NCI-H146 (cell line): ENCODE measurements around the gene SRP68.
"Not testable (repeated sequence)": the region's sequence is repeated elsewhere in the genome, so short reads cannot be mapped to it uniquely, and the experiment has no call there.

Experiments
- DNase-seq: peaks from one replicate; lab custom pipeline; 2025; lab: John Stamatoyannopoulos, UW

Gene SRP68

DNA sequence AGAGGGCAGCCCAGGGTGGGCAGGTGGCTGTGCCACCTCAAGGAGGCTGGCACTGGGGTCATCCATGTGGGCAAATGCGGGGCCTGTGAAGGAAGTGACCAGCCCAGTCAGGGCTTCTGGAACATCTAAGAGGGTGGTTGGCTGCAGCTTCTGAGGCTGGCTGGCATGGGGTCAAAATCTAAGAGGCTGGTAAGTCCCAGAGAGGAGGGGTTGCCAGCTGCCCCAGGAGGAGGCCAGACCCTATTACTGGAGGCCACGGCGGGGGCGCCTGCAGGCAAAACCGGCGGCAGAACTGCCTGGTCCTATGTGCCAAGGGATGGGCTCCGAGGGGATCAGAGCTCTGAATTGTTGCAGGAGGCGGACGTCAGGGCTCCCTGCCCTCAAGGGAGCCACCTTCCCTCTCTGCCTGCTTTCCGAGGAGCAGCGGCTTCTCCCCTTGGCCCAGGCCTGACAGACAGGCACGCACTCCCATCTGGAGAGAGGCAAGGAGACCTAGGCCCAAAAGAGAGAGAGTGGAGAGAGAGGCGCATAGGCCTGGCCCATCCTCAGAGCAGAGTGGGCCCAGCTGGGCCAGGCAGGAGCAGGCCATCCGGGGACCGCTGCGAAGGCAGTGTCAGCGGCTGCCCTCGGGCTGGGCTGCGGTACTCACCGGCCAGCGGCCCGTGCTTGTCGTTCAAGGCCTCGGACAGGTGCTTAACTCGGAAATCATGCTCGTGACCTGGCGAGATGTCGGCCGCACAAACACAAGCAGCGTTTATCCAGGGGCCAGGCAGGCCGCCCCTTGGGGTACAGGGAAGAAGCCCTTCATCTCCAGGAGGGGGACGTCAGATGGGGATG lies 17.6 kb upstream of the SRP68 start:
- DNase-seq: no peak

DNA sequence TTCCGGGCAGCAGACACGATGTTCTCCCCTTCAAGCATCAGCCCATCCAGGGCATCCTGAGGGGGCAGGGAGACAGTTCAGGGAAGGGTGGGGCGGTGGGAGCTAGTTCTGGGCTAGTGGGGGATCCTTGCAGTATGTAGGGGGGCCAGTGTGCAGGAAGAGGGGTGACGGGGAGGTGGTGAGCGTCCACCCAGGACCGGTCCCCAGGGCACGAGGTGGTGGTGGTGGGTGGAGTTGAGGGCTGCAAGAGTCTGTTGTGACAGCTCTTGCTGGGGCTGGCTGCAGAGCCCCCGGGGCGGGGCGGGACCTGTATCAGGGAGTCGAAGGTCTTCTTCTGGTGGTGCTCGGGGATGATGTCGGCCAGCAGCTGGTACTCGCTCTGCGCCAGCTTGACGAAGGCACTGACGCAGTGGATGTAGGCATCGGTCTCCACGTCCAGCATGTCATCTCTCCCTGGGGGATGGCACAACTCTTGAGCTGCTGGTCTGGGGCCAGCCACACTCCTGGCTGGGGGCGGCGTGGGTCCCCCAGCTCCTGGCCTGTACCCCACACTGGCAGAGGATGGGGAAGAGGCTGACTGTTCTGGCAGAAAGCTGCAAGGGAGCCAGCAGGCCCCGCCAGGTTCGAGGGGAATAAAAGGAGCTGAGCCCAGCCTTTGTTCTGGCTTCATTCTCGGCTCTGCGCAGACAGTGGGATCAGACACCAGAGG lies 16.7 kb upstream of the SRP68 start:
- DNase-seq: no peak

GRCh38 chr17:76088041-76088867 lies 15.9 kb upstream of the SRP68 start:
- no peak for DNase-seq

DNA sequence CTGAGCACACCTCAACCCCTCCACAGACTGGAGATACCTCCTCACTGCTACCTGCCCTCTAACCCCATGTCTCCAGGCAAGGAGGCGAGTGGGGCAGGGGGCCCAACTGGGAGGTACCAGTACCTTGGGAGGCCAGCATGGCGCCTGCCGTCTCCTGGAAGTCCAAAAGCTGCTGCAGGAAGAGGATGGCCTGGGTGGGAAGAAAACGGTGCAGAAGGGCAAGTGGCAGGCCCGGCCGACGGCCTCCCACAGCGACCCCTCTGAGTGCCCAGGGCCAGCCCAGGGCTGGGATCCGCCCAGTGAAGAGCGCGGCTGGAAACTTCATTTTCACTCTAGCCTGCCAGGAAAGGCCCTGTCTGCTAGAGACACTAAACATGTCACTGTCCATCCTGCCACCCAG lies 15.2 kb upstream of the SRP68 start:
- no peak for DNase-seq

DNA sequence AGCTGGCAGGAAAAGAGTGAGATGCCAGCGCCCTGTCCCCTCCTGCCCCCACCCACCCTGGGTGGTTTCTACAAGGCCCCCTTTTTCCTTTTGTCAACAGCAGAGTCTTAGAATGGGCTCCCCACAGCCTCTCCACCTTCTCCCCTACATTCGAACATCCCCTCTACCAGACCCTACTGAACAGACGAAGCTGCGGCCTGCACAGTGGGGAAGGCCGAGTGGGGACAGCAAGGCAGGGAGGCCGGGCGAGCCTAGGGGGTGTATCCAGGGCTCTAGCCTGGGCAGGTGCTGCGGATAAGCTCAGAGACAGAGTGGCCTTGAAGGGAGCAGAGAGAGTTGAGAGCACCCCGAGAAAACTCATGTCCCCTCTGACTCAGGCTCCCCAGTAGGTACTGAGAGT lies 14.1 kb upstream of the SRP68 start:
- no peak for DNase-seq

DNA sequence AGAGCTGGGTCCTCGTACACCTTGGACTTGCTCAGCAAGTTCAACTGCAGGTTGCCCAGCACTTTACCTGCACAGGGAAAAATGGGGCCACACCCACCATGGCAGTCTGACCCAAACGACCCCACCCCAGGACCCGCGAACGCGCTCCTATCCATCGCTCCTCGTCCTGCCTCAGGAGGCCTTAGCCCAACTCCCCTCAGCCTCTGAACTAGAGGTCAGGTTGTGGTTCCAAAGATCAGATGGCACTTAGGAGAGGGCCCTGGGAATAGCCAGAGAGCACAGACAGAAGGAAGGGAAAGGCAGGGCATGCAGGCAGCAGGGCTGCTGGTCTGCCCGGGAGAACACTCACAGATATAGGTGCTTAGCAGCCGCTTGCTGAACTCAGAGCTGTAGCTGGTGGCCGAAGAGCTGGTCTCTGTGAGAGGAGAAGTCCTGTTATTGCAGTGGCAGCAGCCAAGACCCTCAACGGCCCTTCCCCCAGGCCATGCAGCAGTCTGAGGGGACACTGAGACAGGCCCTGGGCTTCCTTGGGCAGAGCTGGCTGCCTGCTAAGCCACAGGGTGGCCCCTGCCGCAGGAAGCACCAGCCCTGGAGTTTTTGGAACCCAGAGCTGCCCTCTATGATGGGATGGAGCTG lies 13.5 kb upstream of the SRP68 start:
- DNase-seq: no peak

DNA sequence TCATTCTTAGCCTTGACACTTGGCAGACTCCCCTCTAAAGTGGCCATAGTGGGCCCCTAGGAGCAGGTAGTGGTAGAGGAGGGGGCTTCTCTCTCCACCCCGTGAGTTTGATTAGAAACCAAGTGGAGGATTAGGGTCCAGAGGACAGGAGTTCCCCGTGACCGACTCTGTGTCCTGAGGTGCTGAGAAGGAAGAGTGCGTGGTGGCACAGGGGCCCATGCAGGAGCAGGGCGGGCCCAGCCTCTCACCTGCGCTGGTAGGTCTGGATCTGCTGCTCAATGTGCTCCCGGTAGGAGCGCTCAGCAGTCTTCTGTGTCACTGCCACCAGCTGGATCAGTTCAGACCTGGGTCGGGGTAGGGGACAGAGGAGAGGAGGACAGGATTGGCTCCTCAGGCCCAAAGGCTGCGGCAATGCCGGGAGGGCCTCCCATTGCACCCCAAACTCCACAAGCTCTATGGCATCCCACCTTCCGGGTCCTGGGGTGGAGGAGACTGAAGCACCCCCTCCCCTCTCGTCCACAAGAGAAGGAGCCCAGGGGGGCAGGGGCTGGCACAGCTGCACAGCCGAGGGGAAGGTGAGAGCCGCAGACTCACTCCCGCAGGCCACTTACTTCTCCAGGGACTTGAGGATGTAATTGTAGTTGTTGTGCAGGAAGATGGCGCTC lies 12.9 kb upstream of the SRP68 start:
- DNase-seq: no peak

- DNase-seq: no peak
These were observed 11.3 kb upstream of the SRP68 start for GRCh38 chr17:76083536-76084182.

DNA sequence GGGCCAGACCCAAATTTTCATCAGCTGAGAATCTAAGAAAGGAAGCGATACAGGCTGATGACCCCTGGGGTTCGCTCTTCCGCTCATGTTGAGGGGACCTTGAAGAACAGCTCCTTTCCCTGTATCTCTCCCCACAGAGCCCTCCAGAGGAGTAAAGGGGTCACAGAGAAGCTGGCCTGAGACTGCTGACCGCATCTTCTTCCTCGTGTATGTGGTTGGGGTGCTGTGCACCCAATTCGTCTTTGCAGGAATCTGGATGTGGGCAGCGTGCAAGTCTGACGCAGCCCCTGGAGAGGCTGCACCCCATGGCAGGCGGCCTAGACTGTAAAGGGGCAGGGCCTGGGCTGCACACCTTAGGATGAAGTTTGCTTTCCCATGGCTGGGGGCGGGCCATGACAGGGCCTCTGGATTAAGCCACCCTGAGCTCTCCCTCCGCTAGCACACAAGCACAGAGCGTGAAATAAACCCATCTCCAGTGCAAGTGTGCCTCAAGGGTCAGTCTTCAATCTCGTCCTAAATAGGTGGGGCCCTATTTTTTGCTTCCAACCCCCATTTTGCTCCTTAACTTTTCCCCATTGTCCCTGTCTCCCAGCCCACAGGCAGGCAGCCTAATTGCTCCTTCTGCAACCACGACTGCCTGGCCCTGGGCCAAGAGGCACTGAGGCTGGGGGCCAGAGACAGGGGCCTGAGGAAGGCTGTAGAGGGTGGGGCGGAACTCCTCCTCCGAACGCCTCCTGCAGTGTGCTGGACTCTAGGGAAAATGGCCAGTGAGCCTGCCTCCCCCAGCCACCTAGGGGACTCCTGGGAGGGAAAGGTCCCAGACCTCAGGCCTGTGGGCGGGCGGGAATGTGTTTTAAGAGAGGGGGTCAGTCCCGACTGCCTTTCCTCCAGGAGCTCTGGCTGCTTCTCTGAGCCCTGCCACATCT lies 10.3 kb upstream of the SRP68 start:
- DNase-seq: no peak

DNA sequence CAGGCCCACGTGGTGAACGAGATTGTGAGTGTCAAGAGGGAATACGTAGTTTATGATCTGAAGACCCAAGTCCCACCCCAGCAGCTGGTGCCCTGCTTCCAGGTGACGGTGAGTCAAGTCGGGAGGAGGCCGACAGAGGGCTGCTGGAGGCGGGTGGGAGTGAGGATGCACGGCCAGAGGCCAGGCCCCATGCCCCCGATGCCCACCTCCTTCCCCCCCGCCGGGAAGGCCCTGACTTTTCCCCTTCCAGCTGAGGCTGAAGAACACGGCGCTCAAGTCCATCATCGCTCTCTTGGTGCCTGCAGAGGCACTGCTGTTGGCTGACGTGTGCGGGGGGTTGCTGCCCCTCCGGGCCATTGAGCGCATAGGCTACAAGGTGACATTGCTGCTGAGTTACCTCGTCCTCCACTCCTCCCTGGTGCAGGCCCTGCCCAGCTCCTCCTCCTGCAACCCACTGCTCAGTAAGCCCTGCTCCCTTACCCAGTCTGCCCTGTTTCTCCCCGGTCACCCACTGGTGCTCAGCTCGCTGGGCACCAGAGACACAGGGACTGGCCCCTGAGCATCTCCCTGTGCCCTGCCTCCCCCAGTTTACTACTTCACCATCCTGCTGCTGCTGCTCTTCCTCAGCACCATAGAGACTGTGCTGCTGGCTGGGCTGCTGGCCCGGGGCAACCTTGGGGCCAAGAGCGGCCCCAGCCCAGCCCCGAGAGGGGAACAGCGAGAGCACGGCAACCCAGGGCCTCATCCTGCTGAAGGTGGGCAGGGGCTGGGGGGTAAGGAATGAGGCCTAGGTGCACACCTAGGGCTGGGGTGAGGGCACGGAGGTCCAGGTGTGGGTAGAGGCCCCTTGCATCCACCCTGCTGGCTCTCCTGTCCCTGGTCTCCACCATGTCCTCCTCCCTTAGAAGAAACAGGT lies 9.2 kb upstream of the SRP68 start:
- DNase-seq: no peak

GRCh38 chr17:76080768-76081287 lies 8.5 kb upstream of the SRP68 start:
- no peak for DNase-seq

DNA sequence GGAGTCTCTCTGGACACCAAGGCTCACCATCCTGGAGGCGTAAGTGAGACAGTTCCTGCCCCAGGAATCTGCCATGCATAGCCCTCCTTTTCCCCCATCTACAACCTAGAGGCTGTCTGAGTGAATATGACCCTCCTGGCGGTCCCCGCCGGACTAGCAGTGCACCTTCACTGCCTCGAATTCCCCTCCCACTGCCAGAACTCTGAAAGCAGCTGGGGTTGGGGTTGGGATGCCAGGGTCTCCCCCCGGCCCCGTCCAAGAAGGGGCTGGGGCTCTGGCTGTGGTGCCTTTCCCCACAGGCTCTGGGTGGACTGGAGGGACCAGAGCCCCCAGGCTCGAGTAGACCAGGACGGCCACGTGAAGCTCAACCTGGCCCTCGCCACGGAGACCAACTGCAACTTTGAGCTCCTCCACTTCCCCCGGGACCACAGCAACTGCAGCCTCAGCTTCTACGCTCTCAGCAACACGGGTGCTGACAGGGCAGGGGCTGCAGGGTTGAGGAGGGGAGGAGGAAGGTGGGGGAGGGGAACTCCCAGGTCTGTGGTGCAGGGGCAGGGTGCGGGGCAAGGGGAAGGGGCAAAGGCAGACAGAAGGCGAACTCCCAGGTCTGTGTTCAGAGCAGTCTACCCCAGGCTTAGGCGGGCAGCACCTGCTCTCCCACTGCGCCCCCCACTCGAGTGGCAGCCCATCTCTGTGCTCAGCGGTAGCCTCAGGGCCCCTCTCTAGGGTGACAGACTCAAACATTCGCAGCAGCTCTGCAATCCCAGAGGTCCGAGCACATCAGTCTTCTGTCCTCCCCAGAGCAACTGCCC lies 7.8 kb upstream of the SRP68 start:
- peak; percentile 33 for DNase-seq

GRCh38 chr17:76079535-76079955 lies 7.2 kb upstream of the SRP68 start:
- peak; percentile 64 for DNase-seq

DNA sequence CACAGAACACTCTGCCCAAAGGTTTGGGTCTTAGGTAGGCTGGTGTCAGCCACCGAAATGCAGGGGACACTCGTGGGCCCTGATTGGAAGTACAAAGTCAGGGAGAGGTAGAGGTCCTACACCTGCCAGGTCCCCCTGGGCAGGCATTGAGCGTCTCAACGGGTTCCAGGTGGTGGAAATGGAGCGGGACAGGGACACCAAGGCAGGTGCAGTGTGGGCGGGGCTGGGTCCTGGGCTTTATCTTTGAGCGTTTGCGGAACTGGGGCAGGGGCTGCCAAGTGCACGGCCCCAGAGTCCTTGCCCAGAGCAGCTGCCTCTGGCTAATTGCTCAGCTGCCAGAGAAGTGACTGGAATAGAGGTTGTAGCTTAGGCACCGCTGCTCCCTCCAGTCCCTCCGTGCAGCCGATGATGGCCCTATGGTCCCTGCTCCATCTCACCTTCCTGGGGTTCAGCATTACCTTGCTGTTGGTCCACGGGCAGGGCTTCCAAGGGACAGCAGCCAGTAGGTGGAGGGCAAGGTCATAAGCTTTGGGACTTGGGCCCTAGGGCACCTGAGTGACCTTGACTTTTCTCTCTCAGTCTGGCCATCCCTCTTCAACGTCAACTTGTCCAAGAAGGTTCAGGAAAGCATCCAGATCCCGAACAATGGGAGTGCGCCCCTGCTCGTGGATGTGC lies 6.7 kb upstream of the SRP68 start, which contains the start of gene ZACN:
TSS of gene ZACN (plus strand) at position 323 of the 675 bp plus-strand sequence. CDS start at position 406, 83 bp downstream.
- DNase-seq: peak; percentile 61

- not testable (repeated sequence) for DNase-seq
These were observed 6.1 kb upstream of the SRP68 start for GRCh38 chr17:76078370-76078769.

DNA sequence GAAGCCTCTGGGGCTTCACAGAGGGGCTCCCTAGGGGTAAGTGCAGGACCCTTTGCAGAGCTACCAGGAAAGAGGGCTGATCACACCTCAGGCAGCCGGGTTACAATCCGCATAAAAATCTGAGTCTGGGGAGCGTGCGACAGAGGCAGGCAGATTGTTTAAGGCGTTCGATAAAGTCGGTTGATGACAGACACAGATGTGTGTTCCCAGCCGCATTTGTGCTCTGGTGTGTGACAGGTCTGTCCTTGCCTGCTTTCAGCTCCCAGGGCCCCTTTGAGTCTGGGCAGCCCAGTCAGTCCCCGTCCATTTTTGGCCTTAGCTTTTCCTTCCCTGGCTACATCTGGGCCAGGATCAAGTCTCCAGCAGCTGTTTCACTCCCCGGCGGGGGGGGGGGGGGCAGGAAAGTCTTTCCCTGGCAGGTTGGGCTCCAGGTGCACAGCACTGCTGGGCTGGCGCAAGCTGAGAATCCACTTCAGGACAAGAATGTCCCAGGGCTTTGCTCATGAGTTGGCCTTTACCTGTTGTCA lies 5.3 kb upstream of the SRP68 start:
- DNase-seq: no peak
